Choroid plexus epithelial cell (primary cell): Measurements from ENCODE around the gene SND1.
"Not testable (repeated sequence)": the region's sequence is repeated elsewhere in the genome, so short reads cannot be mapped to it uniquely, and the experiment has no call there.

Experiments
- DNase-seq: peaks from one replicate; pipeline ENCODE4 v3.0.0-alpha.2; 2010; ENCODE audit warnings: low read depth
- H3K4me3 ChIP-seq: 2 replicates; pipeline ENCODE4 v1.5.1; 2011; ENCODE audit warnings: low read depth, mild to moderate bottlenecking, control low read depth, low read length, moderate library complexity
- CTCF ChIP-seq: conservative IDR thresholded peaks from 2 replicates; pipeline ENCODE4 v1.5.1; 2011; ENCODE audit warnings: low read depth, mild to moderate bottlenecking, control low read depth, inconsistent platforms, low read length, moderate library complexity

SND1 gene

GRCh38 chr7:127959770-127960169 is 307.8 kb downstream of the SND1 start:
- no peak for DNase-seq
- TF ChIP-seq CTCF, result no peak
- no peak overlapping the region for H3K4me3 ChIP-seq

GRCh38 chr7:127961786-127962453 is 309.9 kb downstream of the SND1 start:
- DNase-seq, result no peak
- no peak overlapping the region for H3K4me3 ChIP-seq
- TF ChIP-seq CTCF, result no peak

- no peak overlapping the region for H3K4me3 ChIP-seq
- TF ChIP-seq CTCF, result no peak
- no peak for DNase-seq
Observed at GRCh38 chr7:127962589-127963361, 310.8 kb downstream of the SND1 start.

GRCh38 chr7:127963850-127964249 is 311.9 kb downstream of the SND1 start:
- DNase-seq, result not testable (repeated sequence)

GRCh38 chr7:127967281-127967680 is 315.3 kb downstream of the SND1 start:
- no peak overlapping the region for H3K4me3 ChIP-seq
- no peak for TF ChIP-seq CTCF
- no peak for DNase-seq

More at GRCh38 chr7:127963850-127964249, 311.9 kb downstream of the SND1 start:
- H3K4me3 ChIP-seq, result not testable (repeated sequence)

- TF ChIP-seq CTCF, result no peak
- peak; percentile 35 for DNase-seq
- no peak overlapping the region for H3K4me3 ChIP-seq
Observed at GRCh38 chr7:127968547-127968946, 316.6 kb downstream of the SND1 start.

GRCh38 chr7:127973832-127974231 is 321.8 kb downstream of the SND1 start:
- H3K4me3 ChIP-seq, result no peak overlapping the region
- TF ChIP-seq CTCF, result no peak
- no peak for DNase-seq
